Suprapubic skin (tissue), 3 donors: ENCODE results near the gene ALDH1A1.

Experiments used
- EP300 ChIP-seq: sonication (generic); formaldehyde crosslinking; IDR thresholded peaks from one replicate; pipeline ENCODE4 v1.6.1; 2017; ENCODE audit warnings: antibody characterized with exemption
- TF ChIP-seq, protein P1 (sequence below), 2 donors: fragments of 200-600 bp in 1 of 2; fragments of 450-650 bp in 1 of 2; sonication (generic) in 1 of 2; IDR thresholded peaks; one replicate each; pipeline ENCODE4 v1.5.1; 2016 to 2019; ENCODE audit warnings: antibody characterized with exemption in 2 of 2, mild to moderate bottlenecking in 1 of 2, moderate library complexity in 1 of 2

DNA sequence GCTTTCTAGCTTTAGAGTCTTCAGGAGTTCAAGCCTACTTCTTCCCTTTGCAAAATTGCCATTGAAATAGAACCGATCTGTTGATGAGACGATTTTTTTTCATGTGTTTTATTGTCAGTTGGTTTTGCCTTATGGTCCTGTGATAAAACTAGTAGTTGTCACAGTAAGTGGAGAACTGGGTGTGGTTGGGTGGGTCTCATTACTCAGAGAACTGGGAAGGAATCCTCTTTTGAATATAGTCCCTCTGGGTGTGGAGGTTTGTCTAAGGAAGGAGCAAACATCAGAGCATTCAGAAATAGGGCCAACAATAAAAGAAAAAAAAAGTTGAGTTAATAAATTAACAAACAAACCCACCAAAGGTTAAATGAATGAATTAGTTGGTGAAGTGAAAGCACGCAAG lies 69.0 kb downstream of the ALDH1A1 start:
- TF ChIP-seq, protein P1, sequence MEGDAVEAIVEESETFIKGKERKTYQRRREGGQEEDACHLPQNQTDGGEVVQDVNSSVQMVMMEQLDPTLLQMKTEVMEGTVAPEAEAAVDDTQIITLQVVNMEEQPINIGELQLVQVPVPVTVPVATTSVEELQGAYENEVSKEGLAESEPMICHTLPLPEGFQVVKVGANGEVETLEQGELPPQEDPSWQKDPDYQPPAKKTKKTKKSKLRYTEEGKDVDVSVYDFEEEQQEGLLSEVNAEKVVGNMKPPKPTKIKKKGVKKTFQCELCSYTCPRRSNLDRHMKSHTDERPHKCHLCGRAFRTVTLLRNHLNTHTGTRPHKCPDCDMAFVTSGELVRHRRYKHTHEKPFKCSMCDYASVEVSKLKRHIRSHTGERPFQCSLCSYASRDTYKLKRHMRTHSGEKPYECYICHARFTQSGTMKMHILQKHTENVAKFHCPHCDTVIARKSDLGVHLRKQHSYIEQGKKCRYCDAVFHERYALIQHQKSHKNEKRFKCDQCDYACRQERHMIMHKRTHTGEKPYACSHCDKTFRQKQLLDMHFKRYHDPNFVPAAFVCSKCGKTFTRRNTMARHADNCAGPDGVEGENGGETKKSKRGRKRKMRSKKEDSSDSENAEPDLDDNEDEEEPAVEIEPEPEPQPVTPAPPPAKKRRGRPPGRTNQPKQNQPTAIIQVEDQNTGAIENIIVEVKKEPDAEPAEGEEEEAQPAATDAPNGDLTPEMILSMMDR (IDR thresholded peaks at IDR 0.05) = no peak
- no peak for TF ChIP-seq EP300
